ENCODE data around the gene APIP.

DNA sequence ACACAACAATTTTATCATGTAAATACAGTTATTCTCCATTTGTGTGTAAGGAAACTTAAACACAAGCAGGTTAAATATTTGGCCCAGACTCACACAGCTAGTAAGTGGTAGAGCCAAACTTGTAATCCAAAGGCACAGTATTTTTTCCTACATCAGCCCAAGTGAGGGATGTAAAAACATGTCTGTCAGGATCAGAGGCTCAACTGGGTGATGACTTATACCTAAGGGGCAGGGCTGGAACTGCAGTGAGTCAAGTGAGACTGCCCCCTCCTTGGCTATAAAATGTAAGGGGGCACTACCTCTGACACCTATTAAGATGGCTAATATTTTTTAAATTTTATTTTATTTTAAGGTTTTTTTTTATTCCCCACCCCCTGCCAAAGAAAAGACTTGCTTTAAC lies 82.6 kb downstream of the APIP start:
- TF ChIP-seq, protein P1, sequence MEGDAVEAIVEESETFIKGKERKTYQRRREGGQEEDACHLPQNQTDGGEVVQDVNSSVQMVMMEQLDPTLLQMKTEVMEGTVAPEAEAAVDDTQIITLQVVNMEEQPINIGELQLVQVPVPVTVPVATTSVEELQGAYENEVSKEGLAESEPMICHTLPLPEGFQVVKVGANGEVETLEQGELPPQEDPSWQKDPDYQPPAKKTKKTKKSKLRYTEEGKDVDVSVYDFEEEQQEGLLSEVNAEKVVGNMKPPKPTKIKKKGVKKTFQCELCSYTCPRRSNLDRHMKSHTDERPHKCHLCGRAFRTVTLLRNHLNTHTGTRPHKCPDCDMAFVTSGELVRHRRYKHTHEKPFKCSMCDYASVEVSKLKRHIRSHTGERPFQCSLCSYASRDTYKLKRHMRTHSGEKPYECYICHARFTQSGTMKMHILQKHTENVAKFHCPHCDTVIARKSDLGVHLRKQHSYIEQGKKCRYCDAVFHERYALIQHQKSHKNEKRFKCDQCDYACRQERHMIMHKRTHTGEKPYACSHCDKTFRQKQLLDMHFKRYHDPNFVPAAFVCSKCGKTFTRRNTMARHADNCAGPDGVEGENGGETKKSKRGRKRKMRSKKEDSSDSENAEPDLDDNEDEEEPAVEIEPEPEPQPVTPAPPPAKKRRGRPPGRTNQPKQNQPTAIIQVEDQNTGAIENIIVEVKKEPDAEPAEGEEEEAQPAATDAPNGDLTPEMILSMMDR (IDR thresholded peaks at IDR 0.05): no peak
- TF ChIP-seq POLR2A (IDR thresholded peaks at IDR 0.05) (no peak), POLR2AphosphoS5 (IDR thresholded peaks at IDR 0.05) (no peak)
